ENCODE measurements around the gene KPNA3. TPM values are rescaled to one million over a fixed set of nuclear protein-coding genes. Genes with fewer than 3 reads are reported as not detected.

KPNA3 gene
- total and polyA plus RNA-seq, 4 donors, result 10.9 to 22.0 (median 16.6) TPM

DNA sequence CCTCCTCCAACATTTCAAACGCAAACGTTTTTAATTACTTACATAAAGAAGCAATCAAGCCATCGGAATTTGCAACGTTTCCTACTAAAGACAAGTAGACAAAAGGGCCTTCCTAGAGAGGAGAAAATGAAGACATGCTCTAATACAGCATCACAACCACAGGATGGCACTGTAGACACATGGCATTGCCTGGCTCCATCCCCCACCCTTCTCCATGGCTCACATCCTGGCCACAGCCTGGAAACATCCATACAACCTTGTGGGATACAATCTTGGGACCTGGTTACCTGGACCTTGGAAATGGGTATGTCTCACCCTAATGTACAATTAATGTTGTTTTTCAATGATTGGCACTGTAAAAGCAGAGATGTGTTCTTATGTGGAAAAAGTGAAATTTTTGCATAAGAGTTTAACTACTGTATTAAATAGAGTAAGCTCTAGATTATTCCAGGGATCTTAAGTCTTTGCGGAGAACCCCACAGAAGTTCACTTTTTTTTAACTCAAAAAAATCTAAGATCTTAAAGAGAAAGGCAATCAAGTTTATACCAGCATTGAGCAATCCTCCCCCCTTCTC is 122.7 kb downstream of the KPNA3 start:
- Histone ChIP-seq H3K9me3 (ENCODE audit: control insufficient read depth in 4 of 4, low read length in 3 of 4) (no peaks in the 10 kb centered on the region), H3K27me3 (ENCODE audit: control insufficient read depth in 4 of 4, insufficient read depth in 4 of 4, low read length in 3 of 4) (no peaks in the 10 kb centered on the region), H3K4me1 (ENCODE audit: control insufficient read depth in 4 of 4, insufficient read depth in 4 of 4, low read length in 3 of 4) (peaks cover 0 to 9% (median 9%) of the 10 kb centered on the region in 4 donors), H3K36me3 (ENCODE audit: control insufficient read depth in 4 of 4, insufficient read depth in 3 of 4, low read depth in 1 of 4, low read length in 3 of 4) (peaks cover 3 to 18% (median 7%) of the 10 kb centered on the region in 4 donors), H3K4me3 (ENCODE audit: low read depth in 1 of 3, low read length in 3 of 3) (no peak overlapping the region), H3K9ac (ENCODE audit: low read depth in 1 of 2, low read length in 2 of 2) (no peak overlapping the region), H3K27ac (ENCODE audit: low read depth in 1 of 2, low read length in 2 of 2) (no peak overlapping the region)
- no peak for DNase-seq (ENCODE audit: low spot score)
- WGBS, result 68% methylated on average over 5 of the region's 5 CpGs
- TF ChIP-seq NR2F2 (IDR thresholded peaks at IDR 0.05) (no peak), JUND (IDR thresholded peaks at IDR 0.05) (no peak), HNF4A (conservative IDR thresholded peaks at IDR 0.05) (no peak), FOXA1 (IDR thresholded peaks at IDR 0.05) (no peak), EGR1 (IDR thresholded peaks at IDR 0.05; ENCODE audit: low read depth in 2 of 2) (no peak), HNF4G (IDR thresholded peaks at IDR 0.05) (no peak), SP1 (IDR thresholded peaks at IDR 0.05) (no peak), FOXA2 (IDR thresholded peaks at IDR 0.05) (no peak), RAD21 (IDR thresholded peaks at IDR 0.05) (peak; percentile 90 to 98), YY1 (IDR thresholded peaks at IDR 0.05) (no peak), GABPA (IDR thresholded peaks at IDR 0.05 in 1 of 2, conservative IDR thresholded peaks at IDR 0.05 in 1 of 2) (no peak), TAF1 (conservative IDR thresholded peaks at IDR 0.05) (no peak), RXRA (IDR thresholded peaks at IDR 0.05) (peak in 1 of 2 donors; percentile 22)
- TF ChIP-seq, protein P1, sequence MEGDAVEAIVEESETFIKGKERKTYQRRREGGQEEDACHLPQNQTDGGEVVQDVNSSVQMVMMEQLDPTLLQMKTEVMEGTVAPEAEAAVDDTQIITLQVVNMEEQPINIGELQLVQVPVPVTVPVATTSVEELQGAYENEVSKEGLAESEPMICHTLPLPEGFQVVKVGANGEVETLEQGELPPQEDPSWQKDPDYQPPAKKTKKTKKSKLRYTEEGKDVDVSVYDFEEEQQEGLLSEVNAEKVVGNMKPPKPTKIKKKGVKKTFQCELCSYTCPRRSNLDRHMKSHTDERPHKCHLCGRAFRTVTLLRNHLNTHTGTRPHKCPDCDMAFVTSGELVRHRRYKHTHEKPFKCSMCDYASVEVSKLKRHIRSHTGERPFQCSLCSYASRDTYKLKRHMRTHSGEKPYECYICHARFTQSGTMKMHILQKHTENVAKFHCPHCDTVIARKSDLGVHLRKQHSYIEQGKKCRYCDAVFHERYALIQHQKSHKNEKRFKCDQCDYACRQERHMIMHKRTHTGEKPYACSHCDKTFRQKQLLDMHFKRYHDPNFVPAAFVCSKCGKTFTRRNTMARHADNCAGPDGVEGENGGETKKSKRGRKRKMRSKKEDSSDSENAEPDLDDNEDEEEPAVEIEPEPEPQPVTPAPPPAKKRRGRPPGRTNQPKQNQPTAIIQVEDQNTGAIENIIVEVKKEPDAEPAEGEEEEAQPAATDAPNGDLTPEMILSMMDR (IDR thresholded peaks at IDR 0.05; ENCODE audit: low read depth, low read length, missing input control), result peak; percentile 63
- TF ChIP-seq, protein P2, sequence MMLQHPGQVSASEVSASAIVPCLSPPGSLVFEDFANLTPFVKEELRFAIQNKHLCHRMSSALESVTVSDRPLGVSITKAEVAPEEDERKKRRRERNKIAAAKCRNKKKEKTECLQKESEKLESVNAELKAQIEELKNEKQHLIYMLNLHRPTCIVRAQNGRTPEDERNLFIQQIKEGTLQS (IDR thresholded peaks at IDR 0.05), result no peak
- TF ChIP-seq, protein P3, sequence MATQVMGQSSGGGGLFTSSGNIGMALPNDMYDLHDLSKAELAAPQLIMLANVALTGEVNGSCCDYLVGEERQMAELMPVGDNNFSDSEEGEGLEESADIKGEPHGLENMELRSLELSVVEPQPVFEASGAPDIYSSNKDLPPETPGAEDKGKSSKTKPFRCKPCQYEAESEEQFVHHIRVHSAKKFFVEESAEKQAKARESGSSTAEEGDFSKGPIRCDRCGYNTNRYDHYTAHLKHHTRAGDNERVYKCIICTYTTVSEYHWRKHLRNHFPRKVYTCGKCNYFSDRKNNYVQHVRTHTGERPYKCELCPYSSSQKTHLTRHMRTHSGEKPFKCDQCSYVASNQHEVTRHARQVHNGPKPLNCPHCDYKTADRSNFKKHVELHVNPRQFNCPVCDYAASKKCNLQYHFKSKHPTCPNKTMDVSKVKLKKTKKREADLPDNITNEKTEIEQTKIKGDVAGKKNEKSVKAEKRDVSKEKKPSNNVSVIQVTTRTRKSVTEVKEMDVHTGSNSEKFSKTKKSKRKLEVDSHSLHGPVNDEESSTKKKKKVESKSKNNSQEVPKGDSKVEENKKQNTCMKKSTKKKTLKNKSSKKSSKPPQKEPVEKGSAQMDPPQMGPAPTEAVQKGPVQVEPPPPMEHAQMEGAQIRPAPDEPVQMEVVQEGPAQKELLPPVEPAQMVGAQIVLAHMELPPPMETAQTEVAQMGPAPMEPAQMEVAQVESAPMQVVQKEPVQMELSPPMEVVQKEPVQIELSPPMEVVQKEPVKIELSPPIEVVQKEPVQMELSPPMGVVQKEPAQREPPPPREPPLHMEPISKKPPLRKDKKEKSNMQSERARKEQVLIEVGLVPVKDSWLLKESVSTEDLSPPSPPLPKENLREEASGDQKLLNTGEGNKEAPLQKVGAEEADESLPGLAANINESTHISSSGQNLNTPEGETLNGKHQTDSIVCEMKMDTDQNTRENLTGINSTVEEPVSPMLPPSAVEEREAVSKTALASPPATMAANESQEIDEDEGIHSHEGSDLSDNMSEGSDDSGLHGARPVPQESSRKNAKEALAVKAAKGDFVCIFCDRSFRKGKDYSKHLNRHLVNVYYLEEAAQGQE (IDR thresholded peaks at IDR 0.05), result no peak
- TF ChIP-seq, protein P4, sequence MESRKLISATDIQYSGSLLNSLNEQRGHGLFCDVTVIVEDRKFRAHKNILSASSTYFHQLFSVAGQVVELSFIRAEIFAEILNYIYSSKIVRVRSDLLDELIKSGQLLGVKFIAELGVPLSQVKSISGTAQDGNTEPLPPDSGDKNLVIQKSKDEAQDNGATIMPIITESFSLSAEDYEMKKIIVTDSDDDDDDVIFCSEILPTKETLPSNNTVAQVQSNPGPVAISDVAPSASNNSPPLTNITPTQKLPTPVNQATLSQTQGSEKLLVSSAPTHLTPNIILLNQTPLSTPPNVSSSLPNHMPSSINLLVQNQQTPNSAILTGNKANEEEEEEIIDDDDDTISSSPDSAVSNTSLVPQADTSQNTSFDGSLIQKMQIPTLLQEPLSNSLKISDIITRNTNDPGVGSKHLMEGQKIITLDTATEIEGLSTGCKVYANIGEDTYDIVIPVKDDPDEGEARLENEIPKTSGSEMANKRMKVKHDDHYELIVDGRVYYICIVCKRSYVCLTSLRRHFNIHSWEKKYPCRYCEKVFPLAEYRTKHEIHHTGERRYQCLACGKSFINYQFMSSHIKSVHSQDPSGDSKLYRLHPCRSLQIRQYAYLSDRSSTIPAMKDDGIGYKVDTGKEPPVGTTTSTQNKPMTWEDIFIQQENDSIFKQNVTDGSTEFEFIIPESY (IDR thresholded peaks at IDR 0.05), result no peak

Measured in liver (tissue), 9 donors.